NCI-H774 (cell line): ENCODE measurements around the gene BMPR1B.
"Not testable (repeated sequence)": the region's sequence is repeated elsewhere in the genome, so short reads cannot be mapped to it uniquely, and the experiment has no call there.

Experiments used
- DNase-seq: peaks from one replicate; lab custom pipeline; 2025; lab: John Stamatoyannopoulos, UW

BMPR1B gene

GRCh38 chr4:94833394-94833793 is 75.6 kb downstream of the BMPR1B start:
- DNase-seq: no peak

GRCh38 chr4:94834501-94834900 is 76.7 kb downstream of the BMPR1B start:
- no peak for DNase-seq

- DNase-seq: not testable (repeated sequence)
These were observed 83.6 kb downstream of the BMPR1B start for GRCh38 chr4:94841166-94841863.

DNA sequence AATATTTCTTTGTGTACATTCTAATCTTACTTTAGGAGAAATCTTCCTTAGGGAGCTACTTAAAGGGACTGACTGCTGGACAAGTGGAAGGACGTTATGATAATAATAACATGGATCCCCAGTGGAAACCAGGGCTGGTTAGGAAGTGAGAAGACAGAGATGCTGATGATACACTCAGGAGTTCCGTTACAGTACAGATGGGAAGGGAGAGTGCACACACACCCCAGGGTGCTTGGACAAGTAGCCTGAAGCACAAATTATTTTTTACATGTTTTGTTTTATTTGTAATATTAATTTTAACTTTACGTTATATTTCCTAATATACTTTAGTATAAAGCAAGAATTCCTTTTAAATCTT is 84.1 kb downstream of the BMPR1B start:
- DNase-seq: no peak

GRCh38 chr4:94843216-94843615 is 85.5 kb downstream of the BMPR1B start:
- no peak for DNase-seq

DNA sequence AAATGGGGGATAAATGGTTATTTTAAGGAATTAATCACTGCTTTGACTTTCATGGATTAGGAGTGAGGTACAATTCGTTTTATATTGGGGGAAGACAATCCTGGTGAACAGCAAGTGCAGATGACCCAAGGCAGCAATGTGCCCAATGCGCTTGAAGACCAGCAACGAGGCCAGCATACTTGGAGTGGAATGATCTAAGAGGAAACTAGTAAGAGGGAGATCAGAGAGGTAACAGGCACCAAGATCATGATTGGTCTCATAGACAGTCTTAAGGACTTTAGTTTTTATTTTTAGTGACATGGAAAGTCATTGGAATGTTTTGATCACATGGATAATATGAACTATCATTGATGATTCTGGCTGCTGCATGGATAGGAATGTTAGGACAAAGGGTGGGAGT is 90.6 kb downstream of the BMPR1B start:
- DNase-seq: no peak

DNA sequence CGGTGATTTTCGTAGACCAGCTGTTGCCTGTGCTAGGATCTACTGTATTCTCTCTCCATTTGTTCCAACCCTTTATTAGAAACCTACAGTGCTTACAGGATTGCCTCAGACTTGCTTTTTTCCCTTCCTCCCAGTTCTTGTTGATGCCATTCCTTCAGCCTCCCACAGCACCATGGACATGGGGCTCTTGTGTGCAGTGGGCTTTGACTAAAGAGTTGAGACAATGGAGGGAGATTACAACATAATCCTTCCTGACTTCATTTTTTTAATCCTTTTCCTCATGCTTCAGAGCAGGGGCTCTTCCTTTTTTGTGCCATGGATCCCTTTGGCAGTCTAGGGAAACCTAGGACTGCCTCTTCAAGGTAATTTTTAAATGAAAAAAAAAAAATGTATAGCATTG is 92.1 kb downstream of the BMPR1B start:
- DNase-seq: no peak

GRCh38 chr4:94852616-94853015 is 94.9 kb downstream of the BMPR1B start:
- DNase-seq: no peak

DNA sequence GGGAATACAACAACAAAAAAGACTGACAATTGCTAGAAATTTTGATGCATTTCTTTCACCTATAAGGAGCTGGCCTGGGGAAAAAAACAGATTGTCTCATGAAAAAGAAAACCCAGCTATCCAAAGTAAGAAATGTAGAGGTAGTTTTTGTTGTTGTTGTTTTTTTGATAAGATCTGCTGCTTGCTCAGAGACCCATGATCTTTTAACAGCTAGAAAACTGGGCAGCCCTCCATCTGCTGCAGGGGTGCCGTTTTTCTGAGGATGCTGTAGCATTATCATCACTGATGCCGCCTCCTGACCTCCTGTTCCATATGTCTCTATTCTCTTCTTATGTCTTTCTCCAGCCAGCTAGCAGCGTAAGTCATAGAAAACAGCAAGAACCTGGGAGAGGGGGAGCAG is 98.3 kb downstream of the BMPR1B start:
- no peak for DNase-seq

DNA sequence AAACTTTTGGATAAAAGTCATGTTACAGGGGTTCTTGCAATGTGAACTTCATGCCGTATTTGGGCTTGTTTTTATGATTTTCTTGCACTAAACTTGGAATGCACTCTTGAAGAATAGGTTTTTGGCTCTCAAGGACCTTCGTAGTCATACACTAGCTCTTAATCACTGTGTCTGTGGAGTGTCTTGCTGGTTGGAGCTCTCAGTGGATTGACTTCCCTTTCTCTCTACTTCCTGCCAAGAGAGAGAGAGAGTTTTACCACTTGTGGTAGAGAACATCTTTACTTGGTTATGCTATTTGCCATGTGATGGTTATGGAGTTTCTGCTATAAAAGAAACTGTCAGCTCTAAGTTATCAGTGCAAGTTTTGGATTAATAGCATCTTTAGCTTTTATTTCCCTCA is 112.4 kb downstream of the BMPR1B start:
- DNase-seq: no peak

DNA sequence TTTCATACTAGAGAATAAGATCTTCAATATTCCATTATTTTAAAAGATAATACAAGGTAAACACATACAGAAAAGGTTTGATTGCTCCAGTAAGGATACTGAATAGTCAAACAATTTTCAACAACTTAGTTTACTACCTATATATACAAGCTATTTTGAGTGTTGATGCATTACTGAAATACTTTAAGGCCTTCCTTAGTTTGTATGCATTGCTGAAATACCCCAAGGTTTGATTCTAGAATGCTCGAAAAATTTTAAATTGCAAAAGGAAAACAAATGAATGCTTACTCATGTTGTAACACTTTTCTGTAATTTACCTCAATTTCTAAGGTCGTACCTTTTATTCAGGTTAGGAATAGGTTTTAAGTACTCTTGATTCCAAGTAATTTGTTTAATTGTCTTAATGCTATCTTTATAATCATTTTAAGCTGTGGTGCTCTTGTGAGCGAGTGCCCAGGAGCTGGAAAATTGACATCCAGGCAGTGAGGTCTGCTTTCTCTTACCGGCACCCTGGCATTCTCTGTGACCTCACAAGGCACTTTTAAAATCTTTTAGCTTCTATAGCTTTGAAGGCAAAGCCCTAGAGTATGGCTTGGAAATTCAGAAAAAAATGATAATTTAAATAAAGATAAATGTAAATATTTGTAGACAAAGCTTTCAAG is 114.0 kb downstream of the BMPR1B start:
- DNase-seq: no peak

DNA sequence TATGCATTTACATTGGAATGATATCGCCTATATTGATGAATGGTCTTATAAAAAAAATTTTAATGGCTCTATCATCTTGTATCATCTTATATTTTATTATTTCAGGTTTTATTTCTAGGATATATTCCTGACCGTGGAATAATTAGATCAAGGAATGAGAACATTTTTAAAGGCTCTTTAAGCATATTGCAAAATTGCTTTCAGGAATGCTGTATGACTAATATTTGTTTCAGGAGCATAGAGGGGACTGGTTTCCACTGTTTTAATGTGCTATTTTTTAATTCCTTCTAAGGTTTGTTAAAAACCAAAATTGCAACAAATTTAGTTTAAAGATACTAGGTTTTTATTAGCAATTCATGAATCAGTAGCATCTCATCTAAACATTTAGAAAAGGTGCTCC is 120.2 kb downstream of the BMPR1B start:
- no peak for DNase-seq

GRCh38 chr4:94880956-94881355 is 123.2 kb downstream of the BMPR1B start:
- no peak for DNase-seq

DNA sequence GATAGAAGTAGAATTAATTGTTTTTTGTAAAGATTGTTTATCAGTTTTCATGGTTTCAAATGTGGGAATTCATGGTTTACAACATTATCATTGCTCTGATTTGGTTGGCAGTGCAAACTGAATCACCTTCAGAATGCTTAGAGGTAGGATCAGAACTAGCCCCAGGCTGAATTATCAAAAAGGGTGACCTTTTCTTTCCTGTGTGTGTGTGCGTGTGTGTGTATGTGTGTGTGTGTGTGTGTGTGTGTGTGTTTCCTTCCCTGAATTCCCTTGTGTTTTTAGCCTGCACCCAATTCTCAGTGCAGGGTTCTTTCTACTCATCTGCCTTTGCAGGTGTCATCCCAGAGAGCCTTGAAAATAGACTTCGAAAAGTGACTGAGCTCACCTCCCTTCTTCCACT is 125.0 kb downstream of the BMPR1B start:
- no peak for DNase-seq

GRCh38 chr4:94887027-94887426 is 129.3 kb downstream of the BMPR1B start:
- no peak for DNase-seq

GRCh38 chr4:94889523-94889922 is 131.8 kb downstream of the BMPR1B start:
- DNase-seq: no peak

GRCh38 chr4:94889946-94890345 is 132.2 kb downstream of the BMPR1B start:
- DNase-seq: no peak

GRCh38 chr4:94890579-94890978 is 132.8 kb downstream of the BMPR1B start:
- no peak for DNase-seq

DNA sequence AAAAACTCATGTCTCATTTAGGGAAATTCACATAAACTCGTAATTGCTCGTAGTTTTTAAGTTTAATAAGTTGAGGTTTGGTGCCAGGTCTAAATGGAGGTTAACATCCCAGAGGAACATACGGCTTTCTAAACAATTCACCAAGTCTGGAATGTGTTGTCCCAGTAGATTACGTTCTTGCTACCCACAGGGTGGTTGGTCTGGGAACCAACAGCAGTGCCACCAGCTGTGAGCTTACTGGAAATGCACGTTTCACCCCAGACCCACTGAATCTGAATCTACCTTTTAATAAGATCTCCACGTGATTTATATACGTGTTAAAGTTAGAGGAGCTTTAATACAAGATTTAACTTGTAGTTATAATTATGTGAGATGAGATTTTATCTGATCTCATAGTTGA is 134.3 kb downstream of the BMPR1B start:
- no peak for DNase-seq

- DNase-seq: no peak
These were observed 137.3 kb downstream of the BMPR1B start for GRCh38 chr4:94895081-94895480.

- DNase-seq: no peak
These were observed 139.3 kb downstream of the BMPR1B start for GRCh38 chr4:94897023-94897422.

DNA sequence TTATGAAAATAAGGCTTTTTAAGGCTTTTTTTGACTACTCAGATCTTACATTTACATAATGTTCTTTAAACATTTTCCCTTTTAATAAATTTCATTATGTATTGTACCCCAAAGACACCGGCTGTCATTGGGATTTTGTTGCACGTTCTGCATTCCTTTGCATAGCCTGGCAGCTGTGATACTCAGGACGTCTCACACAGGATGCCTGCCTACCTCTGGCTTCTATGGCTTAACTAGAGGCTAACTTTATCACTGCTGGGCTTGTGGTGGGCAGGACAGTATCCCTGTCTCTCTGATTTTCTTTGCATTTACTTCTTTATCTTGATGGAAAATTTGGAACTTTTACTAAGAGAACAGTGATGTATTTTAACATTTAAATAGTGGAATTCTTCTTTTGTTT is 147.8 kb downstream of the BMPR1B start:
- DNase-seq: no peak

DNA sequence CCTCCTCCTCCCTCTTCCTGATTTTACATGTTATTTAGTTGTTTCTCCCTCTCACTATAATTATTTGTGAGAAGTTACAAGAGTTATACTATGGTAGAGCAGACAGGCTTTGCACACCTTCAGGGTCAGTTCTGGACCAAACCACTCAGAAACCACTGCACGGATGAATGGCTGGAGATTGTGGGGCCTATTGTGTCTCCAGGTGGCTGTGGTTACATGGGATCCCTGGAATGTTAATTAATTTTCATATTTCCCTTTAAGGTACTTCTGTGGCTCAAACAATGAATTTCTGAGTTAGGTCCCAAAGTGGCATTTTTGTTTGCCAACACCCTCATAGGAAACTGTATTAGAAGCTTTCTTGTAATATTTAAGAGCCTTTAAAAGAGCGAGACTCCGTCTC is 151.9 kb downstream of the BMPR1B start:
- DNase-seq: no peak

DNA sequence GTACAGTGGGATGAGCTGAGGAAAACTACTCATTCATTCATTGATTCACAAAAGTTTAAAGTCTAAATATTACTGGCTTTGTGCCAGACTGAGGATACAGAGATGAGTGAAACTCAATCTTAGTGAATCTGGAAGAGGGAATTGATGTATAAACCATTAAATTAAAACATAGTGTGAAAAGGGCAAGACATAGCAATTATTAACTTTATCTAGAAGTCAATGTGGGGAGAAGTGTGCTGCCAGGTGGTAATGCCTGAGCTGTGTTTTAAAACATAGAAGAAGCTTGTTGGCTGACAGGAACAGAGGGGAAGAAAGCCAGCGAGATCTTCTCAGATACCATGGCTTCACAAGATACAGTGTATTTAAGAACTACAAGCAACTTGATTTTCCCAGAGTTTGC is 153.4 kb downstream of the BMPR1B start:
- DNase-seq: no peak
